Endothelial cell of umbilical vein (primary cell): ENCODE results near the gene RAI1. TPM values are rescaled to one million over a fixed set of nuclear protein-coding genes. Genes with fewer than 3 reads are reported as not detected.

Experiments
- BruUV-seq: library from RNA; stranded (reverse); fragments of 400-500 nt; replicated peaks from 2 replicates; lab custom pipeline; 2021; lab: Mats Ljungman, UMichigan
- CTCF ChIA-PET: fragments of 300-600, 350-600 bp; sonication (Branson Sonifier 250); formaldehyde crosslinking; loops from one replicate; lab custom pipeline; 2021; ENCODE audit warnings: antibody characterized with exemption, inconsistent platforms; lab: Charles Lee
- POLR2A ChIA-PET: fragments of 300-600, 350-600 bp; sonication (Branson Sonifier 250); formaldehyde crosslinking; loops from one replicate; lab custom pipeline; 2021; ENCODE audit warnings: antibody characterized with exemption, inconsistent platforms; lab: Charles Lee
- DNase-seq: peaks from one replicate; pipeline ENCODE4 v3.0.0-alpha.2; 2011; ENCODE audit warnings: low read depth, low spot score
- FAIRE-seq: peaks from 2 replicates; lab custom pipeline; 2011; peaks lifted over from hg19 to GRCh38; lab: Jason Lieb, UNC
- H2AFZ ChIP-seq: 2 replicates; pipeline ENCODE4 v1.6.0; 2012; ENCODE audit warnings: low read depth, low read length, control low read depth, inconsistent platforms
- H3K27ac ChIP-seq: 2 replicates; pipeline ENCODE4 v1.5.1; 2011; ENCODE audit warnings: low read depth, mild to moderate bottlenecking, control low read depth, low read length, moderate library complexity; ENCODE audit not compliant: insufficient read depth
- H3K27me3 ChIP-seq, 2 experiments: 2 replicates each; pipeline versions ENCODE4 v1.6.0 to v1.6.1; 2011; ENCODE audit warnings: low read length in 2 of 2, mixed read lengths in 1 of 2; ENCODE audit not compliant: control insufficient read depth in 2 of 2, insufficient read depth in 2 of 2
- H3K36me3 ChIP-seq, 2 experiments: 2 replicates in 1 of 2; 3 replicates in 1 of 2; pipeline ENCODE4 v1.5.1; 2011; ENCODE audit warnings: low read length in 2 of 2, mild to moderate bottlenecking in 1 of 2, moderate library complexity in 1 of 2; ENCODE audit not compliant: control insufficient read depth in 2 of 2, insufficient read depth in 2 of 2; ENCODE audit errors: extremely low read depth in 1 of 2
- H3K4me1 ChIP-seq: 3 replicates; pipeline ENCODE4 v1.5.1; 2011; ENCODE audit warnings: mild to moderate bottlenecking, low read length; ENCODE audit not compliant: control insufficient read depth, insufficient read depth; ENCODE audit errors: extremely low read depth
- H3K4me2 ChIP-seq: 2 replicates; pipeline ENCODE4 v1.6.1; 2011; ENCODE audit warnings: low read length, control low read depth, mixed read lengths; ENCODE audit not compliant: insufficient read depth
- H3K4me3 ChIP-seq, 3 experiments: fragments of 200-600 bp in 1 of 3; sonication (generic), shearing (Covaris generic) in 1 of 3; replicated peaks in 1 of 3; 2 replicates each; pipeline ENCODE4 v1.5.1; 2011 to 2016; ENCODE audit warnings: control low read depth in 3 of 3, low read length in 3 of 3, mild to moderate bottlenecking in 2 of 3, inconsistent platforms in 1 of 3, low read depth in 1 of 3, moderate library complexity in 1 of 3; ENCODE audit not compliant: insufficient read depth in 1 of 3
- H3K79me2 ChIP-seq: 2 replicates; pipeline ENCODE4 v1.6.0; 2012; ENCODE audit warnings: low read length, inconsistent platforms; ENCODE audit not compliant: control insufficient read depth, insufficient read depth
- H3K9ac ChIP-seq: replicated peaks from 2 replicates; pipeline ENCODE3; 2011; ENCODE audit warnings: low read length, control low read depth; ENCODE audit not compliant: insufficient read depth; ENCODE audit errors: extremely low read depth
- H3K9me1 ChIP-seq: replicated peaks from 3 replicates; pipeline ENCODE4 v1.6.0; 2011; ENCODE audit warnings: mild to moderate bottlenecking, low read length; ENCODE audit not compliant: control insufficient read depth, insufficient read depth; ENCODE audit errors: extremely low read depth
- H3K9me3 ChIP-seq: replicated peaks from 2 replicates; pipeline ENCODE4 v1.5.1; 2012; ENCODE audit warnings: low read length, inconsistent platforms; ENCODE audit not compliant: control insufficient read depth, insufficient read depth
- H4K20me1 ChIP-seq: replicated peaks from 2 replicates; pipeline ENCODE3; 2011; ENCODE audit warnings: mild to moderate bottlenecking, low read length; ENCODE audit not compliant: control insufficient read depth, insufficient read depth; ENCODE audit errors: extremely low read depth
- CTCF ChIP-seq, 2 donors: IDR thresholded peaks; 1 replicate in 1 of 2; 2 replicates in 1 of 2; pipeline ENCODE4 v1.5.1; 2011; ENCODE audit warnings: low read length in 2 of 2, mild to moderate bottlenecking in 2 of 2, moderate library complexity in 2 of 2, control low read depth in 1 of 2, inconsistent platforms in 1 of 2, low read depth in 1 of 2; ENCODE audit not compliant: insufficient read depth in 1 of 2; ENCODE audit errors: extremely low read depth in 1 of 2
- EZH2 ChIP-seq: IDR thresholded peaks from 2 replicates; pipeline ENCODE4 v1.6.1; 2012; ENCODE audit warnings: borderline replicate concordance, low read depth, mild to moderate bottlenecking, moderate library complexity, low read length, inconsistent platforms; ENCODE audit not compliant: severe bottlenecking
- FOS ChIP-seq: IDR thresholded peaks from 2 replicates; pipeline ENCODE4 v1.6.1; 2011; ENCODE audit warnings: mild to moderate bottlenecking, low read length, moderate library complexity, borderline replicate concordance; ENCODE audit not compliant: insufficient read depth
- GATA2 ChIP-seq: IDR thresholded peaks from 2 replicates; pipeline ENCODE4 v1.7.0; 2011; ENCODE audit warnings: low read depth, mild to moderate bottlenecking, moderate library complexity, mixed read lengths, low read length; ENCODE audit not compliant: insufficient read length, insufficient read depth
- JUN ChIP-seq: IDR thresholded peaks from 2 replicates; pipeline ENCODE4 v1.6.1; 2011; ENCODE audit warnings: borderline replicate concordance, low read depth; ENCODE audit not compliant: insufficient read length, insufficient read depth
- MAX ChIP-seq: IDR thresholded peaks from 2 replicates; pipeline ENCODE4 v1.6.1; 2011; ENCODE audit not compliant: insufficient read depth, insufficient read length
- MYC ChIP-seq: IDR thresholded peaks from one replicate; pipeline ENCODE4 v1.6.1; 2011; ENCODE audit warnings: mild to moderate bottlenecking, low read depth, low read length
- POLR2A ChIP-seq: IDR thresholded peaks from 2 replicates; pipeline ENCODE4 v1.6.1; 2012; ENCODE audit warnings: low read depth, mild to moderate bottlenecking, control low read depth, low read length
- POLR2AphosphoS5 ChIP-seq: IDR thresholded peaks from 2 replicates; pipeline ENCODE4 v1.6.1; 2012; ENCODE audit warnings: low read depth, mild to moderate bottlenecking, control low read depth, low read length, moderate library complexity; ENCODE audit not compliant: insufficient read depth
- dilution Hi-C: fragments of 300-500 bp; cut with MboI; formaldehyde crosslinking; loops from one replicate; pipeline ENCODE4 v1.15.0; 2019; ENCODE audit warnings: low sequenced_read_pairs; ENCODE audit not compliant: extremely low pct_ligation_motif_present
- intact Hi-C: fragments of 100-400 bp; cut with micrococcal nuclease; formaldehyde crosslinking; loops from one replicate; pipeline ENCODE4 v1.10.0; 2022
- polyA plus RNA-seq, 4 experiments: library from polyadenylated mRNA; depleted of rRNA in 3 of 4; stranded (reverse) in 3 of 4; unstranded in 1 of 4; fragments of >200 nt; gene quantifications; 2 replicates each; pipeline versions ENCODE4 v1.2.1 to v1.2.3, GENCODE V29; 2011 to 2012; ENCODE audit warnings: missing spikeins in 1 of 4
- total RNA-seq: library from RNA; stranded (reverse); gene quantifications from 2 replicates; pipeline ENCODE4 v1.2.3, GENCODE V29; 2021

Gene RAI1
- total and polyA plus RNA-seq, 2 donors (not counting 3 experiments of a cell fraction or from before 2014, with no cell fraction given) = 7.8 to 43.3 TPM

- Histone ChIP-seq H3K4me3 (no peak overlapping the region), H3K4me2 (no peak overlapping the region), H3K79me2 (no peaks in the 10 kb centered on the region), H2AFZ (no peak overlapping the region), H3K9ac (no peak overlapping the region), H3K36me3 (peaks cover 0 to 3% of the 10 kb centered on the region in 2 experiments), H3K4me1 (peaks cover 7% of the 10 kb centered on the region), H3K9me1 (no peaks in the 10 kb centered on the region), H4K20me1 (no peaks in the 10 kb centered on the region), H3K9me3 (no peaks in the 10 kb centered on the region), H3K27ac (no peak overlapping the region), H3K27me3 (no peaks in the 10 kb centered on the region)
- ChIA-PET POLR2A (no interaction called here), CTCF (interaction anchor here (0.8 to 1.6 kb wide), 4 partner anchors 11 to 42 kb away, joined by 4 to 6 read pairs (median 5); no protein-coding TSS in a partner anchor)
- dilution Hi-C loops = no loop called here
- TF ChIP-seq JUN (no peak), POLR2A (no peak)
- FAIRE-seq (no peak), DNase-seq (no peak)
- BruUV-seq = no TSS peak
- intact Hi-C loops = no loop called here
Measured at GRCh38 chr17:17853811-17854447, 172.7 kb downstream of the RAI1 start.

GRCh38 chr17:17855976-17856375, 174.7 kb downstream of the RAI1 start:
- Histone ChIP-seq H3K27ac (no peak overlapping the region), H3K79me2 (no peaks in the 10 kb centered on the region), H3K4me3 (no peak overlapping the region), H2AFZ (no peak overlapping the region), H3K9me3 (no peaks in the 10 kb centered on the region), H3K4me1 (no peaks in the 10 kb centered on the region), H3K4me2 (no peak overlapping the region), H3K9ac (no peak overlapping the region), H4K20me1 (no peaks in the 10 kb centered on the region), H3K9me1 (no peaks in the 10 kb centered on the region), H3K27me3 (no peaks in the 10 kb centered on the region), H3K36me3 (peaks cover 0 to under 1% of the 10 kb centered on the region in 2 experiments)
- TF ChIP-seq EZH2 (no peak), CTCF (IDR thresholded peaks at IDR 0.05; ENCODE audit: extremely low read depth in 1 of 2, insufficient read depth in 1 of 2, low read depth in 1 of 2, low read length in 2 of 2) (no peak), GATA2 (no peak), POLR2A (no peak), MYC (no peak), MAX (no peak), JUN (no peak), FOS (no peak), POLR2AphosphoS5 (no peak)
- intact Hi-C loops = no loop called here
- dilution Hi-C loops = no loop called here
- FAIRE-seq (no peak), DNase-seq (no peak)
- ChIA-PET POLR2A (no interaction called here), CTCF (interaction anchor here (1.1 kb wide), 1 partner anchor 14 kb away, joined by 3 read pairs; no protein-coding TSS in a partner anchor)
- BruUV-seq = no TSS peak
